ENCODE results near the gene GATB. TPM values are rescaled to one million over a fixed set of nuclear protein-coding genes. Genes with fewer than 3 reads are reported as not detected.

GATB gene
- total and polyA plus RNA-seq, 2 experiments from 2014 or later, result 17.7 to 18.9 TPM

GRCh38 chr4:151728679-151729078 is 32.1 kb downstream of the GATB start (continued):
- TF ChIP-seq ETS1 (IDR thresholded peaks at IDR 0.05), result no peak
- TF ChIP-seq EZH2 (IDR thresholded peaks at IDR 0.05; ENCODE audit: low read depth, unreplicated experiment), result no peak
- no peak for TF ChIP-seq STAT1 (IDR thresholded peaks at IDR 0.05; ENCODE audit: unreplicated experiment)
- no peak for TF ChIP-seq ZNF331 (CRISPR knock-in tag; IDR thresholded peaks at IDR 0.05; ENCODE audit: low read depth)

GRCh38 chr4:151728006-151728405 is 32.8 kb downstream of the GATB start:
- DNase-seq (ENCODE audit: low spot score), result no peak
- H3K27me3 ChIP-seq (ENCODE audit: insufficient read depth), result no peaks in the 10 kb centered on the region
- no peaks in the 10 kb centered on the region for H3K36me3 ChIP-seq (ENCODE audit: insufficient read depth)
- H3K4me2 ChIP-seq, result no peak overlapping the region
- H3K4me3 Mint-ChIP-seq, result no peak overlapping the region
- peaks cover 5% of the 10 kb centered on the region for H3K27me3 Mint-ChIP-seq (ENCODE audit: insufficient read depth, low read depth, poor library complexity)
- peaks cover 13% of the 10 kb centered on the region for H3K9me3 Mint-ChIP-seq
- H3K27ac ChIP-seq (ENCODE audit: low read depth), result no peak overlapping the region
- H3K4me1 Mint-ChIP-seq, result peaks cover 4% of the 10 kb centered on the region; the same call in 1 of the 3 replicates
- H3K4me1 ChIP-seq (ENCODE audit: insufficient read depth), result no peaks in the 10 kb centered on the region
- H3K79me2 ChIP-seq (replicated peaks; ENCODE audit: insufficient read depth), result 0 out of 2 replicates have a peak, but pooled peaks cover 3% of the 10 kb centered on the region
- H3K36me3 Mint-ChIP-seq (ENCODE audit: low read depth), result peaks cover 22% of the 10 kb centered on the region
- no peak for ATAC-seq
- H4K20me1 ChIP-seq (replicated peaks; ENCODE audit: insufficient read depth), result no peaks in the 10 kb centered on the region
- no peaks in the 10 kb centered on the region for H3F3A ChIP-seq (replicated peaks; ENCODE audit: low read depth)
- H3K4me3 ChIP-seq, result no peak overlapping the region
- peaks cover 5% of the 10 kb centered on the region; the same call in 1 of the 2 replicates for H3K9me2 ChIP-seq (ENCODE audit: insufficient read depth)
- H2AFZ ChIP-seq, result no peak overlapping the region
- TF ChIP-seq CTCF (conservative IDR thresholded peaks at IDR 0.05; ENCODE audit: low read depth in 2 of 2) (no peak), EZH2 (IDR thresholded peaks at IDR 0.05; ENCODE audit: low read depth, unreplicated experiment) (no peak), EZH2phosphoT487 (IDR thresholded peaks at IDR 0.05; ENCODE audit: unreplicated experiment) (no peak), ZNF462 (CRISPR knock-in tag; IDR thresholded peaks at IDR 0.05) (no peak)
- no peak overlapping the region for H3K27ac Mint-ChIP-seq
